CD4-positive, alpha-beta T cell treated with Interferon alpha-2 for 1 hour (primary cell): ENCODE results near the gene UNC5B.

ENCODE experiments used
- DNase-seq, 2 donors: peaks; one replicate each; pipeline ENCODE4 v3.0.0-alpha.2; 2020 to 2022

The UNC5B gene

DNA sequence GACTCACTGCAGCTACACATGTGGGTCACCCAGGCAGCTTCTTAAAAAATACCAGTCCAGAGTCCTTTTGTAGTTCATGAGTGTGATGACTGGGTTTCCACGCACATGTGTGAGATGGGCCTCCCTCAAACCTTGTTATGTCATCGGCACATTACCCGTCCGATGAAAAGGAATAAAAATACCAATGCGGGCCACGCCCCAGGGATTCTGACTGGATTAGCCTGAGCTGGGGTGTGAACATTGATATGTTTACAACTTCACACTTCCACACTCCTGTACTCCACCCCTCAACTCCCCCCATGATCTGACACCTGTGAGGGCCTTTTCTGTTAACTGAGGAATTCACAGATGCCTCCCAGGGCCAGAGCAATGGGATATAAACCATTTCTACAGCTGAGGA lies 112.9 kb downstream of the UNC5B start:
- DNase-seq = no peak

DNA sequence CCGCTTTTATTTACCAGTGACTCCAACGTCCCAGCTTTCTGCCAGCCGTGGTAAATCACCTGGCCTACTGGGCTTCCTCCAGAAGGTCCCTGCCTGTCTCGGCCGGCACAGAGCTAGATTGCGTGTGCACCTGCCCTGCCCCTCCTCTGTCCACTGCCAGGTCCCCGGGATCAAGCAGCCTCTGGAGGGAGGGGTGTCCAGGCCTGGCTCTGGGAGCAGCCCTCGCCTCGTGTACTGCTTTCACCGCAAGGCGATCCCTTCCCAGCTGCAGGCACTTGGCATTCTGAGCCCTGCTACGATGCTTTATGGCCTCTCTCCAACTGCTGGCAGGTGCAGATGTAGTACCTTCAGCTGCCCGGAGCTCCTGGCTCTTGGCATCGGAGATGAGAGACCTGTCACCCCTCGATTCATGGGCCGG lies 114.1 kb downstream of the UNC5B start:
- no peak for DNase-seq

DNA sequence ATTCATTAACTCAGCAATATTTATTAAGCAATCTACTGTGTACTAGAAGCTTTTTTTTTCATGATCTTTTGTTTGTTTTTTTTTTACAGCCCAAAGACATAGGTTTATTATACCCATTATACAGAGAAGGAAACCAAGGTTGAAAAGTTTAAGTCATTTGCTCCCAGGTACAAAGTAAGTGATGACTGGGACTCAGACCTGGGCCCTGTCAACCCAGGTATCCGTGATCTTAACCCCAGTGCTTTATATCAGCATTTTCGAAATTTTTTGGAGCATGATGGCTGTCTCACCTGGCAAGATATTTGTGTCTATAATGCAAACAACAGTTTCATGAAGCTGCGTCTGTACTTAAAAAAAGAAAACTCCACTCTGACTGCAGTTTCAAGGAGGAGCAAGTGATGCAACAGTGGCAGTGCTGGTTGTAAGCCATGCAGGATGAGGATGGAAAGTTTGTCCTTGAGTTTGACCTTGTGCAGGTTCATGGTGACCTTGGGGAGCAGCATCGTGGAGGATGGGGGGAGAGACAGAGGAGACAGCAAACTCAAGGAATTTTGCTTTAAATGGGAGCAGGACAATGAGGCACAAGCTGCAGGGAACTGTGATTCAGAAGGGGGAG lies 118.5 kb downstream of the UNC5B start:
- no peak for DNase-seq

DNA sequence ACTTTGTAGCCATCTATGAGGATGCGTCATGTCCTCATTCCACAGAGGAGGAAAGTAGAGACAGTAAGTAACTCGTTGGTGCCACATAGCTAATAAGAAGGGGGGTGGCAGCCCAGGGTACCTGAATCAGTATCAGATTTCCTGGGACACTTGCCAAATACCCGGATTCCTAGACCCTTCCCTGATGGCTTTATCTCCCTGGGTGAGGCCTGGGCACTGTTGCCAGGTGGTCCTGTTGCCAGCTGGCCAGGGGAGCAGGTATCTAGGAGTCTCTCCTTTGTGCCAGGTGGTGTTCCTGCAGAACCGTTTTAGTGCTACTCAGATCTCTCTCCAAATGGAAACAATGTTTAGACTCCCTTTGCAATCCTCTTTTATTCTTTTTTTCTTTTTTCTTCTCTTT lies 119.4 kb downstream of the UNC5B start:
- no peak for DNase-seq

DNA sequence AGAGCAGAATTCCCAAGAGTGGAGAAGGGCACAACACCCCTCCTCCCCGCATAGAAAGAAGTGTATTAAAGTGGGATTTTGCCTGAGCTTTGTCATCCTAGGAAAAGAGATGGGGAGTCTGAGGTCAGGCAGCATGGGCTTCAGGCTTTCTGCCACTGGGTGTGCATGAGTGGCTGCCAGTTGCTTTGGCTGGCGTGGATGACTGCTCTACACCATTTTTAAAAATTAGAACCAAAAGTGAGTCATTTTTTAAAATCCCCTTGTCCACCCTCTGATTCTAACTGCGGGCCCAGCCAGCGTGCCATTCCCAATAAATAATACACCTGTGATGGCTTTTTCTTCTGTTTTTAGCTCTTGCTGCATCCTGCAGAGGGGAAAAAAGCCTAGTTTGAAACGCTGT lies 120.1 kb downstream of the UNC5B start:
- no peak for DNase-seq

DNA sequence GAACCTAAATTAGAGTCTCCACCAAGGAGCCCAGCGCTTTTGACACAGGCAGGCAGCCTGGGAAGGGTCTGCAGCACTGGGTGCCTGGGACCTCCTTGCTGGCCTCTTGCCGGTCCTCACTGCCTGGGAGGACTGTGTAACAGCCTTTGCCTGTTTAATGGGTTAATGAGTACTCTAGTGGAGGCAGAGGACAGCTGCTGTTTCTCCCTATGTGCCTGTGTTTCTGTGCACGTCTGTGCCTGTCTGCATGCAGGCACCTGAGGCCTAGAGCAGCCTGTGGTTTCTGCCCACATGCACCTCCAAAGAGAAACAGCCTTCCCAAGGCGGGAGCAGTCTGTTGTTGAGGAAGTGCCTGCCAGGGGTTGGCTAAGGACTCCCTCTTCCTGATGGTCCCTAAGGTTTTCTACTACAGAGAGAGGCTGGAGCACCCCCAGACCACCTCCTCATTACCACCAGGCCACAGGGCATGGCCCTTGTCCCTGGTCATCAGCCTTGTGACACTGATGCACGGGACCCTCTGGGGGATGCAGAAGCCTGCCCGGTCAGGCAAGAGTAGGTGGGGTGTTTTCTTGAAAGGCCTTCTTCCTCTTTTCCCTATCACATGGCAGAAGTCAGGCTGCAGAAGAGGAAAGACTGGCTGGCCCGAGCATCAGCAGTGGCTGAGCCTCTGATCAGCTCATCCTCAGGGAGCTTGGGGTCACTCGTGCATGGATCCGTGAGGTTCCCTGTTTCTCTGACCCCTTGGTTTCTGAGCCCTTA lies 120.9 kb downstream of the UNC5B start:
- no peak for DNase-seq

DNA sequence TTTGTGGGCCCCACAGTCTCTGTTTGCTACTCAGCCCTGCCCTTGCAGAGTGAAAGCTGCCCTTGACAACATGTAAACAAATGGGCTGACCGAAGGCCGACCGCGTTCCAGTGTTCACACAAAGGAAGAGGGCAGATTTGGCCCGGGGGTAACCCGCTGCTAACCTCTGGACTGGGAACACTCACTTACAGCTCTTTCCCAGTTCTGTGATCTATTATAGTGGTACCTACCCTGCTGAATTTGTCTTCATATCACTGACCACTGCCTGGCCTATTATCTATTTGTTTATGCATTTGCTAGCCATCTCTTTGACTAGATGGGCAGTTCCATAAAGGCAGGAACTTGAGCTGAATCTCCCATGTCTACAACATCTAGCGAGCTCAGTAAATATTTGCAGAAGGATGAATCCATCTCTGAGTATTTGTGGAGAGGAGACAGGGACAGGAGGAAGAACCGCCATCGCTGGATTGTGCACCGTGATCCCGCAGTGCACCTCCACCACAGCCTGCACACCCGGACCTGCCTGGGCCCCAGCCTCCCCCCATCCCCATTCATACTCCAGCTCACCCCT lies 121.9 kb downstream of the UNC5B start:
- no peak for DNase-seq

DNA sequence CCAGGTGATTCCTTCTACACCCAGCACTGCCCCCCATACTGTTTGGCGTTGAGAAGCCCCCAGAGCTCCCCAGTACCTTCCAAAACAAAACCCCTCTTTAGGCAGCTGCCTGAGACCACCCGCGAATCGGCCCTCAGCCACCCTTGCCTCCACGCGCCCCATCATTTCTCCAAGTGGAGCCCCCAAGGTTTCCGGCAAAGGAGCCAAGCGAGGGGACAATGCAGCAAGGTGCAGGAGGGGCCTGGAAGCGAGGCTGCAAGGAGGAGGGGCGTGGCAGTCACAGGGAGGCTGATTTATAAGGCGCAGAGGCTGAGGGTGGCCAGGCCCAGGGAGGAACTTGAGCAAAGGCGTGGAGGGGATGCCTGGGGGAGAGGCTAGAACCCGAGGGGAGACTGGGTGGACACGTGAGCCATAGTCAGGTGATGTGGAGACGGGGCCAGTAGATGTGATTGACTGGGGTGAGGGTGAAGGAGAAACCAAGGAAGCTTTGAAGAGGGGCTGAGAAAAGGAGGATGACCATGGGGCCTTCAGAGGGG lies 122.9 kb downstream of the UNC5B start:
- no peak for DNase-seq

DNA sequence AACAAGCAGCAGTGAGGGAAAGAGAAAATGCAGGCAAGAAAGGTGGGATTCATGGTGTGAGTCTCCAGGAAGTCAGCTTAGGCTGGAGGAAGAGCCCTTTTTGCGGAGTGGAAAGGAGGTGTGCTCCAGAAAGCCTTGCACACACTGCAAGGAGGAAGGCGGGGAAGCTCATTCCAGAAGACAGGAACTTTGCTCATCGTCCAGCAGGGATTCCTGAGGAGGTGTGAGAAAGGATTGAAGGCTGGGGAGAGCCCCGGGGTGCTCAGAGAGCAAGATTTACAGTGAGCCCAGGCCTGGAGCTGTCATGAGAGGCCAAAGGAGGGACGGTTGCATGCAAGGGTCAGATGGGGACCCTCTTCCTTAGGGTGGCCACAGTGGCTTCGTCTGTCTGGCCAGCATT lies 124.3 kb downstream of the UNC5B start:
- no peak for DNase-seq

DNA sequence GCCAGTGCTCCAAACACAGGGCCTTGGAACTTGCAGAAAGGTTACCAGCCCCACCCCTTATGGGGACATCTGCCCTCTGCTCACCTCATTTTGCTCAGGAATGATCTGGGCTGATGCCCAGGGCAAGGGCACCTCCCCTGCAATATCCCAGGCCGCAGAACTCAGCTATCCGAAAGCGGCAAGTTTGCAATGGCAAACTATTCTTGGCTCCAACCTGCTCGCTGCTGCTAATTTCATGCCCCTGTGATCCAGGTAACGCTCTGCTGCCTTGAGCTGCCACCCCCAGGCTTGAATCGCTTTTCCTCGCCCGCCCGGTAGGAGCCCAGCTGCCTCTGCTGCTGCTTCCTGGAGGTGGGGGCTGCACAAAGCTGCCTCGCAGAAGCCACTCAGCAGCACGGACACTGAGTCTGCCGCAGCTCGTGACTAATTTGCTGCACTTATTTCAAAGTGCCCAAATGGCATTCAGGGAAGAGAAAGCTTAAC lies 124.9 kb downstream of the UNC5B start:
- no peak for DNase-seq

DNA sequence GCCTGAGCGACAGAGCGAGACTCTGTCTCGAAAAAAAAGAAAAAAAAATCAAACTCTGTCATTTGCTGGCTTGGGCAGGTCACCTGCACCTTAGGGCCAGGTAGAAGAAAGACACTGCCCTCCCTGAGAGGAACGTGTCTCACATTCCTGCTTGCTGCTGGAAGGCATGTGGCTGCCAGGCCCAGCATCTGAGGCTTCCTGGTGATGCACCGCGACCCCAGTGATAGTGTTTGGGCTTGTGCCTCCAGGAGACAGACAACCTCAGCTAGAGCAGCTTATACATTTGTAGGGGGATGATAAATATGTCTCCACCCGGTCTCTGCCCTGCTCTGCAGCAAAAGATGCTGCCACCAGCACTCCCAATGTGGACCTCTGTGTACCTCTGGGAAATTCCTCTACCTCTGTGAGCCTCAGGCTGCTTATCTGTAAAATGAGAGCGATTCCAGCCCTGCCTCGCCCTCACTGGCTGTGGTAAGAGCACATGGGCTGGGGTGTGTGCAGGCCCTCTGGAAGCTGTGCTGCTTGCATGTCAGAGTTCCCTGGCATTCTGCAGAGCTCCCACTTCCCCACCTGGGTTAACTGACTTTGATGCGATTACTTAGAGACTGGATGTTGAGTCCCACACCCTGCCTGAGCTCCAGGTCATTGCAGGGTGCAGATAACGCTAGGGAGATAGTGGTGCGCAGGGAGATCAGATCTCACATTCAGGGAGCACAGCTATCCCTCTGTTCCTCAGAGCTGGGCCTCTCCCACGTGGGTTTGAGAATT lies 126.5 kb downstream of the UNC5B start:
- no peak for DNase-seq

DNA sequence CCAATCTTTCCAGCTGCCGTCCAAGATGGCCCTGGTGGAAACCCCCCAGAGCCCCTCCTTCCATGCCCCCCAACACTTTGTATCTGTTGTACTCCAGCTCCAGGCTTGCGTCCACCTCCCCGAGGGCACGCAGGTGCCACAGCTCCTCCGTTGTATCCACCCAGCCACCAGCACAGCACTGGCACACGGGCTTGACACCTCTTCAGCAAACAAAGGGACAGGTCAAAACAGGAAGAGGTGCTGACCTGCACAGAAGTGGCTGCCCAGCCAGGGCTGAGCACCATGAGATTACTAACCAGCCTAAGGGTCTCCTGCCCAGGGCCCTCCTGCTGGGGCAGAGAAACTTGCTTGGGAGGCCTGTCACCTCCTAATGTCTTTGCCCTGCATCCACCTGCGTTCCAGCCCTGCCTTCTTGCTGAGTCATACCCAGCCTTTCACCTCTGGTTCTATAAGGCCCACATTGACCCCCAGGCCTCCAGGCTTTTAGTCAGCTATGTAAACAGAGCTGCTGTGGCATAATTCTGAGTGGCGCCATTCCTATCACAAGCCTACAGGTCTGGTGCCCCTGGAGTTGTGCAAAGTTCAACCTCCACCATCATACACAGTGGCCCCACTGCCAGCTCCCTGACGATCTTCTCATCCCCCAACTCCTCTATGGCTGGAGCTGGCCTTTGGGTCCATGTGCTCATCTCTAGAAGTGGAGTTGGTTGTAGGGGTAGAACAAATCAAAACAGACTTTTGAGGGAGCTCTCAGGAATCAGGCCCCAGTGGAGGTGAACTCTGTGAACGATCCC lies 127.6 kb downstream of the UNC5B start:
- DNase-seq = no peak

DNA sequence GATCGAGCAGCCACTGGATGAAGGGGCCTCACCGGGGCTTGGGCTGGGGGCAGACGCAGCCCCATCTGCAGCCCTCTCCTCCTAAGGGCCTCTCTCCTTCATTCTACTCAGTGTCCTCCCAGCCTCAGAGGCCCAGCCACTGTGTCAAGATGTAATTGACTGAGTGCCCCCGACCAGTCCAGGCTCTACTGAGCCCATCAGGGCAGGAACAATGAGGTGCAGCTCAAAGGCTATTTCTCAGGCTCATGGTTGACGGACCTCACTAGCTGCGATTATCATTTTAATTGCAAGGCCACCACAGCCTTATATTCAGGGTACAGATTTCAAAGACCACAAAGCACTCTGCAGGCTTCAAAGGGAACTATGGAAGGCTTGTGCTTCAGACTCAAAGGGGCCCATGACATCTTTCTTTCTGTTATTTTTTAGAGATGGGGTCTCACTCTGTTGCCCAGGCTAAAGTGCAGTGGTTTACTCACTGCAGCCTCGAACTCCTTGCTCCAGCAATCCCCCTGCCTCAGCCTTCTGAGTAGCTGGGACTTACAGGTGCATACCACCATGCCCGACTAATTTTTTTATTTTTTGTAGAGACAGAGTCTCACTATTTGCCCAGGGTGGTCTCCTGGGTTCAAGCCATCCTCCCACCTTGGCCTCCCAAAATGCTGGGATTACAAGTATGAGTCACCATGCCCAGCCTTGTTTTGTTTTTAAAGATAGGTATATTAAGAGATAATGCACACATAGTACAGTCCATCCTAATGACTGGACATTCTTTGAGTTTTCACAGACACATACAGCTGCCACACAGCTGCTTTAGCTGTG lies 130.4 kb downstream of the UNC5B start:
- DNase-seq = no peak

DNA sequence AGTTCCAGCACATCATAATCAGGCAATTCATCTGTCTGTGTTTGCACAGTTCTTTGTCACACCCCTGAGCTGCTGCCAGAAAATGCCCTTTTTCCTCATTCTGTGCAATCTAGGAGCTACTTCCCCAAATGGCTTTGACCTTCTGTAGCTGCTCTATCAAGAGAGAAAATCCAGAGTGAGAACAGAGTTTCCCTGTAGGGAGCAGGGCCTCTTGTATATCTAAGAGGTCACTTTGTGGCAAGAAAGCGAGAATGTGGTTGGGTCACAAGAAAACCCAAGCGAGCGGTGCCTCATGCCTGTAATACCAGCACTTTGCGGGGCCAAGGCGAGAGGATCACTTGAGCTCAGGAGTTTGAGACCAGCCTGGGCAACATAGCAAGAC lies 131.0 kb downstream of the UNC5B start:
- no peak for DNase-seq

DNA sequence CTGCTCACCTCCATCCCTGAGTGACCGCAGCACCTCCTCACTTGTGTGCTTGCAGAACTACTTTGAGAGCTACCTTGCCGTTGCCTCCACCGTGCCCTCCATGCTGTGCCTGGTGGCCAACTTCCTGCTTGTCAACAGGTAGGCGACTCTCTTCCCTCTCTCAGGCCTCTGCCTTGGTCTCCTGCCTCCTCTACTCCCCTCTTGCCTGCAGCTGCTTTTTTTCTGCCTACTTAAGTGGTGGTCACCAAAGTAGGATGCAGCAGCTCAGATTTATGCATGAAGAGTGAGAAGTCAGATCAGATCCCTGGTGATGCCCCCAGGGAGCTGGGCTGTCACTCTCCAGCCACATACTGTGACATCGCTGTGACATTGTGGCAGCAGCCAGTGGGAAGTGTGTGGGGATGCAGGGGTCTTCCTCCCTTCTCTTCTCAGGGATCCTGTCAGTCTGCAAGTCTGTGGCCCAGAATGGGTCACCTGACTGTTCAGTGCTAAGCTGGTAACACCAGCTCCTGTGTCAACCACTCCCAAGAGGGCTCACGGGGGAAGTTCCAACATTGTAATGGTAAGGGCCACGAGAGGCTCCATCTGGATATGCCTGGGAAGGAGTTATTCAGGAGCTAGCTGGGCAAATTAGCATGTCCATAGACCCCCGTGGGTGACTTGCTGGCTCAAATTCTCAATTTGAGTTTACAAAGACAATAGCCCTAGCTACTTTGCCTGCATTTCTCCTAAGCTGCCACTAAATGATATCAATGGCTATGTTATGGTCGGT lies 132.0 kb downstream of the UNC5B start:
- no peak for DNase-seq

DNA sequence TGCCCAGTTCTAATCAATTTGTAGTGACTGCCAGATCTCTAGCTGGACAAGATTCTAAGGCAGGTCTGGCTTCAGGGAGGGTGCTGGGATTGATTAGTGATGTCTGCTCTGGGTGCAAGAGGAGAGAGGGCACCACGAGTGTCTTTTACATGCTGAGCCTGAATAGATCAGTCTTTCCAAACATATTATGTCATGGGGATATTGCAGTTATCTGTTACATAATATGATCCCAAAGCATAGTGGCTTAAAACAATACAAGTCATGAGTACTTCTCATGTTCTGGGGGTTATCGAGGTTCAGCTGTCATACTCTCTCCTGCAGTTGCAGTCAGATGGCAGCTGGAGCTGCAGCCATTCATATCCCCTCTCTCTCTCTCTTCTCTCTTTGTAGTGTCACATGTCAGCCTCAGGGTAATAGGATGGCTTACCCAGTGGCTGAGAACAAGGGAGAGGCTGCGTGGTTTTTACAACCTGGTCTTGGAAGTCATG lies 132.7 kb downstream of the UNC5B start:
- no peak for DNase-seq

DNA sequence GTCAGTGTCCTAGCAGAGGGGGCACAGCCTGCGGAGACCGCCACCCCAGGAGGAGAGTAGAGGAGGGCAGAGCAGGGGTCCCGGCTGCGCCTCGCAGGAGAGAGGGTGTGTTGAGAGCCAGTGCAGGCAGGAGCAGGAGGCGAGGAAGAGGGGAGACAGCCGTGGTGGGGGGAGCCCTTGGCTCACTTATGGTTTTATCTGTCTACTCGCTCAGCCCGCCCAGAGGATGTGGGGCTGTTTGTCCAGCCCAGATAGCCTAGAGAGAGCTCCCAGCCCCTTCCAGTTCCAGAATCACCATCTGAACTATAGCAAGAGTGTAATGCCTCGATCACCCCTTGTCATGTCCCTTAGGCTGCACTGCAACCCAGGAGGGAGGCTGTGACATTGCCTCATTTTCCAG lies 133.3 kb downstream of the UNC5B start:
- no peak for DNase-seq

DNA sequence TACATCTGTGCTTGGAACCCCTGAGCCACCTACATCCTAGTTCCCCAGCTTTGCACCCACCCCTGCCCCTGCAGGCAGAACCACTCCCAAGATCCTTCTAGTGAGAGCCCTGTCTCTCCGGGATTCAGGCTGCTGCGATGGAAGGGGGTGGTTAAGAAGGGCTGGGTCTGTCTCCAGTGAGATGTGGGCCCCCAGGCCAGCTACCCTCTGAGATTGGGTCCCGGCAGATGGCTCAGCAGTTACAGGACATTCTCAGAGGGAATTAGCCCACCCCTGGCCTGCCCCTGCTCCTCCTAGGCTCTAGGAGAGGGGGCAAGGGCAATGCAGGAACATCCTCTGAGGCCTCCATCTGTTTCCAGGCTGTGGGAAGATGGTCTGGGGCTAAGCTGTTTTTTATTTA lies 134.4 kb downstream of the UNC5B start:
- no peak for DNase-seq

DNA sequence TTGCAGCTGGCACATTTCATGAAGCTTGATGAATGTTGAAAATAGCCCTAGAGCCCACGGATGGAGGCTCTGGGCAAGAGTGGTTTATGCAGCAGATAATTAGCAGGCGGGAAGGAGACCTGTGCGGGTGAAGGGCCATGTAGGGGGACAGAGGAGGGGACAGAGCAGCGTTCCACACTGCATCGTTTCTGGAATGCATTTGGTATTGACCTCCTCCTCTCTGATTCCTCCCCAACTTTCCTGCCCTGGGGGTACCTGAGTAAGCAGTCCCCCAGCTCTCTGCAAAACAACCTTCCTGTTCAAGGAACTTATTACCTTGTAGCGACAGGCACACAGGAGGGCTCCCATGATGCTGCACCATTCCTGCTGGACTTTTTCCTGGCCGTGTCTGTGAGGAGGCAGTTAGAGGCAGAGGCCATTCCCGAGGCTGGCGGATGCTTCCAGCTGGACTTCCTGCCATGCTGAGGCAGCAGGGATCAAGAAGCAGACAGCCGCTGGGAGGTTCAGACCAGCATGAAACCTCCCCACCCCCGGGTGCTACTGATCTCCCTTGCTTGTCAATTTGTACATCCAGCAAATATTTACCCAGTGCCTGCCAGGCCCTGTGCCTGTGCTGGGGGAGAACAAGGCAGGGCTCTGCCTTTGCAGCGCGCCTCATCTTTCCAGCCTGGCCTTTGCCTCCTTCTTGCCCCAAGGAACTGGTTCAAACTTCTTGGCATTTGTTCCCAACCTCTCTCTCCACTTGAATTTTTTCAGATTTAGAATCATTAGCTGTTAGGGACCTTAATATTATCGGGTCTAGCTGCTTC lies 135.4 kb downstream of the UNC5B start:
- DNase-seq = no peak

DNA sequence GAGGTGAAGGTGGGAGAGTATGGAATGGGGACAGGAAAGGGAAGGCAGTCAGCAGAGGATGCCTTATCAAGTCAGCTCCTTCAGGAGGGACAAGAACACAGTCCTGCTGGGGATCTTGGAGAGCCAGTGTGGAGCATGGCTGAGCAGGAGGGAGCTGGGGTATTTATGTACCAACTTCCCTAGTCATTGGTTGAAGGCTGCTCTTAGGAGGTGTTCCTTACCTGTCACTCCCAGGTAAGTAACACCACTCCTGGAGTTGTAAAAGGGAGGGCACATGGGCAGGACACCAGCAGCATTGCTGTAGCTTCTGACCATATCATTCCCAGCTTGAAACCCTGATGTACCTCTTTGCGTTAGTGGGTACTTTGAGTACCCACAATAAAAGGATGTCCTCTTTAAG lies 136.5 kb downstream of the UNC5B start:
- no peak for DNase-seq
